Measurements from ENCODE around the gene OR4E1.
A peak's percentile ranks its signal among the peaks of the same experiment; 100 is the strongest.
"Not testable (repeated sequence)": the region's sequence is repeated elsewhere in the genome, so short reads cannot be mapped to it uniquely, and the experiment has no call there.

The OR4E1 gene, protein sequence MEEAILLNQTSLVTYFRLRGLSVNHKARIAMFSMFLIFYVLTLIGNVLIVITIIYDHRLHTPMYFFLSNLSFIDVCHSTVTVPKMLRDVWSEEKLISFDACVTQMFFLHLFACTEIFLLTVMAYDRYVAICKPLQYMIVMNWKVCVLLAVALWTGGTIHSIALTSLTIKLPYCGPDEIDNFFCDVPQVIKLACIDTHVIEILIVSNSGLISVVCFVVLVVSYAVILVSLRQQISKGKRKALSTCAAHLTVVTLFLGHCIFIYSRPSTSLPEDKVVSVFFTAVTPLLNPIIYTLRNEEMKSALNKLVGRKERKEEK

DNA sequence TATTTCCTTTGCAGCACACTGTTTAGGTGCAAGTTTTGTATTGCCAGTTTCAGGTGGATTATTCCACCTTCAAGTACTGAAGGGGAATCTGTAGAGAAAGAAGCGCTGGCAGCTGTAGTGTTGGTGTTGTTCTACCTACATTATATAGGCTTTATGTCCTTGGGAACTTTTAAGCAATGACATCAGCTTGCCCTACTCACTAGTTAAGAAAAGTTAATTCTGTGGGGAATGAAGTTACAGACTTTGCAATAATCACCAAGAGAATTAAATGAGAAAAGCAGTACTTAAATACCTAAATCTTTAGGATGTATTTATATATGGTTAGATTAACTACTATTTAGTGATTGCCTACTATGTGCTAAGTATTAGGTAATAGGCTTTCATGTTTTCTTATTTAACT lies at the start of gene OR4E1:
OR4E1 (minus strand) TSS at position 101 of the 400 bp plus-strand sequence. CDS start 2,883 bp downstream, outside the sequence.
- no peak for DNase-seq (ENCODE audit: low read depth)

DNA sequence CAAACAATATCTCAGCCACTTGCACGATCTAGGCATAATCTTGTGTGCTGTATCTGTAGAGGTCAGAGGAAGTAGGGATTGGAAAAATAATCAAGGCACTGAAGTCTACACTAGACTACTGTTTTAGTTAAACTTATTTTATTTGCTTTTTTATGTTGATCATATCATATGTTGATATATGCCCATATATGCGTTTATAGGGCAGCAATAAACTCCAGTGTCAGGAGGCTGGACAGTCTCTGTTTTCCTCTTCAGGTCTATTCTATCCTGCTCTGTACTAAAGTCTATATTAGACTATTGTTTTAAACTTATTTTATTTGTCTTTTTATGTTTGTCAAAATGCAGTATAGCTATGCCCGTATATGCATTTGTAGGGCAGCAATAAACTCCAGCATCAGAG lies 47.9 kb upstream of the OR4E1 start:
- no peak for DNase-seq (ENCODE audit: low read depth)

DNA sequence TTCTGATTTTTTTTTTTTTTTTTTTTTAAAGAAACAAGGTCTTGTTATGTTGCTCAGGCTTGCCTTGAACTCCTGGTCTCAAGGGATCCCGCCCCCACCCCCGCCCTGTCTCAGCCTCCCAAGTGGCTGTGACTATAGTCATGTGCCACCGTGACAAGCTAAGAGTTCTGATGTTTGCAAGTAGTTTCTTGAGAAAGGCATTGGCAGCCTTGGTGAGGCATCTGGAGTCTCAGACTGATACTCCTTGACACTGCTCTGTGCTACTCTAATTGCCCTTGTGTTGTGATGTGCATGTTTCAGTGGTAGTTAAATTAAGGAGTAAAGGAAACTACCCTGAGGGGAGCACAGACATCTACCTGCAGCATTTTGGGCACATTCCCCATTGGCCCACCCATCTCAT lies 46.2 kb upstream of the OR4E1 start:
- DNase-seq (ENCODE audit: low read depth) = no peak

DNA sequence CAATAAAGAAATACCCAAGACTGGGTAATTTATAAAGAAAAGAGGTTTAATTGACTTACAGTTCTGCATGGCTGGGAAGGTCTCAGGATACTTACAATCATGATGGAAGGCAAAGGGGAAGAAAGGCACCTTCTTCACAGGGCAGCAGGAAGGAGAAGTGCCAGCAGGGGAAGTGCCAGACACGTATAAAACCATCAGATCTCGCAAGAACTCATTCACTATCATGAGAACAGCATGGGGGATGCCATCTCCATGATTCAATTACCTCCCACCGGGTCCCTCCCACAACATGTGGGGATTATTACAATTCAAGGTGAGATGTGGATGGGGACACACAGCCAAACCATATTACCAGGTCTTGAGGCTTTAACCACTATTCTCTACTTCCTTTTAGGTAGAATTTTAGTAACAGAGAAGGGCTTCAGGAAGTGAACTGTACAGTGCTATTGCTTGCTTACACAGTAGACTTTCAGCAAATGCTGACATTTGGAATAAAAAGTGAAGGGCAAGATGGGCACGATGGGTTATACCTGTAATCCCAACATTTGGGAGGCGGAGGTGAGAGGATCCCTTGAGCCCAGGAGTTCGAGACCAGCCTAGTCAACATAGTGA lies 40.8 kb upstream of the OR4E1 start:
- no peak for DNase-seq (ENCODE audit: low read depth)

DNA sequence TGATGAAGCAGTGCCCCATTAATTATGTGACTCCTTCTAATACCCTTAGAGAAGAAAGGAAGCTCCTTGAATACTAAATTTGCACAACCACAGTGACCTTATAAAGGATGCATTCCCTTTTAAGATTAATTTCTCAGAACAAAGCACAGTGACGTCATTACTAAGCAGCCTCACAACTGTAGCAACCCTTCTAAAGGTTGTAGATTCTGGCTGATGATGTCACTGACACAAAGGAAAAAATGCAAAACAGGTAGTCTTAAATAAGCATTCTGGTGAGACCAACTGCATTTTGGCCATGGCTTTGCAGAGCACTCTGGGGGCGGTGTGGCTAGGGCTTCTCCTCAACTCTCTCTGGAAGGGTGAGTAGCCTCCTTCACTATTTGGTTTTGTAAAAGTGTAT lies 38.4 kb upstream of the OR4E1 start:
- DNase-seq (ENCODE audit: low read depth) = no peak

DNA sequence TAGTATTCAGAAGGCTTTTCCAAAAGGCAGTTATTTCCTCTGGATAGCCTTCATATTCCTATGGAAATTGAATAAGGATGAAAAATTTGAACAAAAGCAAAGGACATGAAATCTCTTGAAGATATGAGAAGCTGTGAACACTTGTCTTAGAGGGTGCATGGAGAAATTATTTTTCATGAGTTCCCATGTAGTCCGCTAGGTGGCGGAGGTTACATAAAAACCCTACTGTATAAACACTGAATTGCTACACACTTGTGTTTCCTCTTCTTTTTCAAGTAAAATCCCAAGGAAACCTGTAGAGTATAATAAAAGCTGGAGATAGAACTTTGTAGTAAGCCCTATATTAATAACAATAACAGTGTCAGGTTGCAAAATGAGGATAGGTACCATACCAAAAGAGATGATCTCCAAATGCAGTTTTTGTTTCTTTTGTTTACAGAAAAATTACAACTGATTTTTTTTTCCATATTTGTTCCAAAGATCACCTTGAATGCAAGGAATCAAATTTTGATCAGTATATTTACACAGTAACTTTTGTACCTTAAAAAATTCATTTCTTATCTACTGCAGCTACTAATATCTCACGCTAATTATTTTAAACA lies 37.8 kb upstream of the OR4E1 start:
- peak; percentile 66 for DNase-seq (ENCODE audit: low read depth)

DNA sequence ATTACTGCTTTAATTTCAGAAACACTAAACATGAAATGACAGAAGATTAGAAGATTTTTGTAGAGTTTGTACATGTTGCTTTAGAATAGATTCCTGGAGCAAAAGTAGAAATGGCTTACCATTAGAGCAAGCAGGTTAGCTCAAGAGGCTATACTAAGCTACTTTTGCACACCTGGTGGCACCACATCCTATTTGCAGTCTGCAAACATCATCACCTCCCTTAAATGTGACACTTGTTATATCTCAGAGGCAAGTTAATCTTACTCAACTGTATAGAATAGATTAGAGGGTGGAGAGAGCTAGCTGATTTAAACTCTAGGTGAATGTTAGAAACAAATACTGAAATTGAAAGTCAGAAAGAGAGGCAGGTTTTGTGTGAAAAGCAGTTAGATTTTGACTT lies 30.7 kb upstream of the OR4E1 start:
- DNase-seq (ENCODE audit: low read depth) = no peak

DNA sequence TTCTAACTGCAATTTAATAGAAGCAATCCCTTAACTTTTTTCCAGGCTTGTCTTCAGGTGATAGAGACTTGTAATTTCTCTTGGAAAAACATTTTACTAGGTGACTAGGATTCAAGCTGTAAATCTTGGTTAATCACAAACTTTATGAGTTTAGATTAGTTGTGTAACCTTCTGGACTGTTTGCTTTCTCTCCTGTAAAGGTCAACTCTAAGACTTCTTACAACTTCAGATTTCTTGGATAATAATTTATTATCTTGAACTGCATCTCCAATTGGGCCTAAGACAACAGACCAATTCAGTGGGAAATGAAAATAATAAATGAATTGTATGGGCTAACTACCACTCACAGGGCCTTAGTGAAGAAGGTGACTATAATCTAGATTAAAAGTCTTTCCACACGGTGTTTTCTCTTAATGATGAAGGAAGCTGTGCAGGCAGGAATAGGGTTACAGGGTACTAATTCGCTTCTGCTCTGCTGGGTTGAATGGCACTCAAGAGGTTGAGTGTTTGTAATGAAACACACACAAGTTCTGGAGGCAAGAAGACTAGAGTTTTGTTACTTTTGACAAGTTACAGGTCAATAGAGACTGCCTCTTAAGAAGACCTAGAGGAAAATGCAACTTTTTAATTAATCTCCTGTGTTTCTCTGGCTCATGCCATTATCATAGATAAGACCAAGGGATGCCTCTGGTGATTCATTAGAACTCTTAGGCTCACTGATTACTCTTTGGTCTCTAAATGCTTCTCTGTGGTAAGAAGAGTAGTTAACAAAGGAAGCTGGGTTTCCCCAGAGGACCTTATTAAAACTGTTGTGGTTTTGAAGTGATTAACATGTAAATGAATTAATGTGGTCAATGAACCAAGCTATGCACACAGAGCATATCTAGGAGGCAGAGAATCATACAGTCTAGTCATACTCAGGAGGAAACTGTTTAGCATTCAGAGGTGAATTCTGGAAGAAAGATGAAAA lies 30.0 kb upstream of the OR4E1 start:
- DNase-seq (ENCODE audit: low read depth) = no peak

DNA sequence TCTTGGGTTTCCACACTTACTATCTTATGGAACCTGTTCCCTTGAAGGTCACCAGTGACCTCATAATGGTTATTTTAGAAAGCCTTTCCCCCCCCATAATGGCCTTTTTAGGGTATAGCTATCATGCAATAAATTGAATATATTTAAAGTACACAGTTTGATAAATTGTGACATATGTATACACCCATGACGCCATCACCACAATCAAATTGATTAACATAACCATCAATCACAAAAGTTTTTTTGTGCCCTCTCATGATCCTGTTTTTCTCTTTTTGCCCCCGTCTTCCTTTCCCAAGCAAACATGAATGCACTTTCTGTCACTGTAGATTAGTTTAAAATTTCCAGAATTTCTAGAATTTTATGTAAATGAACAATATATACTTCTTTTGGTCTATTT lies 28.7 kb upstream of the OR4E1 start:
- no peak for DNase-seq (ENCODE audit: low read depth)

DNA sequence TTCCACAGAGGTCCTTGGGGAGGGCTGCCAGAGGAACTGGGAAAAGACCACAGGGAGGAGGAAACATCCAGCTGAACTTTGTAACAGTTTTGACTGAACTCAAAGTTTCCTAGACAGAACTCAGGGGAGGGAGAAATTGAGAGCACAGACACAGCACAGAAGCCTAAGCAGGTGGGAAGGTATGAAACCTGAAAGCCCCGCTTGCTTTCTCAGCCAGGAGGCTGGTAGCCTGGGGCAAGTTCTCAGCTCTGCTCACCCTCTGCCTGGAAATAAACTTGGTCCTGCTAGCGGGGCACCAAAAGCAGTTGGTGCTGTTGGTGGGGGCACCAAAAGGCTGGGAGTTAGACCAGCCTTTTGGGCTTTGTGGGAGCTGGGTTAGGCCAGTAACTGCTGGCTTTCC lies 25.9 kb upstream of the OR4E1 start:
- no peak for DNase-seq (ENCODE audit: low read depth)

DNA sequence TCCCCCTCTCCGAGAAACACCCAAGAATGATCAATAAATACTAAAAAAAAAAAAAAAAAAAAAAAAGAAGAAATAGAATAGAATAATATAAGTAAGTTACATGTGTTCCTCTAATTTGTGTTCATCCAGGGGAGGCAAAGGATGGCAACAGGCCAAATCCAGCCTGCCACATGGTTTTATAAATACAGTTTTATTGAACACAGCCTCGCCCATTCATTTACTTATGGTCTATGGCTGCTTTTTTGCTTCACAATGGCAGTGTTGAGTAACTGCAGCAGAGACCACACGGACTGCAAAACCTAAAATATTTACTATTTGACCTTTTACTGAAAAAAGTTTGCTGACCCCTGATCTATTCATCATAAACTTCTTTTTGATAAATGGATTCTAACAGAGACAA lies 24.9 kb upstream of the OR4E1 start:
- not testable (repeated sequence) for DNase-seq (ENCODE audit: low read depth)

DNA sequence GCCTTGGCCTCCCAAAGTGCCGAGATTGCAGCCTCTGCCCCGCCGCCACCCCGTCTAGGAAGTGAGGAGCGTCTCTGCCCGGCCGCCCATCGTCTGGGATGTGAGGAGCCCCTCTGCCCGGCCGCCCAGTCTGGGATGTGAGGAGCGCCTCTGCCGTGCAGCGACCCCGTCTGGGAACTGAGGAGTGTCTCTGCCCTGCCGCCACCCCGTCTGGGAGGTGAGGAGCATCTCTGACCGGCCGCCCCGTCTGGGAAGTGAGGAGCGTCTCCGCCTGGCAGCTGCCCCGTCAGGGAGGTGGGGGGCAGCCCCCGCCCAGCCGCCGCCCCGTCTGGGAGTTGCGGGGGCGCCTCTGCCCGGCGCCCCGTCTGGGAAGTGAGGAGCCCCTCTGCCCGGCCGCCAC lies 24.0 kb upstream of the OR4E1 start:
- not testable (repeated sequence) for DNase-seq (ENCODE audit: low read depth)

DNA sequence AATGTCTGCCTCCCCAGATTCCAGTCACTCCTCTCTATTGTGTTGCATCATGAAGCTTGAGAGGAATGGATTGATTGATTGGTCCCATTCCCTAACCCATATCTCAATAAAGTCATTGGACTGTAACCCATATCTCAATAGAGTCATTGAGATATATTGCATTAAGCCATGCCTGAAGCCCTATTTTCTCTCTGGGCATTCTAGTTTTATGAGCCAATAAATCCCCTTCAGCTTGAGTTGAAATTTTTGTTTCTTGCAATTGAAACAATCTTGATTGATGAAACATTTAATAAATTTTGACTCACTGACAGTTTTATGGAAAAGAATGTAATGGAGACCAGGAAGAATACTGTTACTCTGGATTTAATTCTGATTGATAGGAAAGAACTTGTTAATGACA lies 20.8 kb upstream of the OR4E1 start:
- DNase-seq (ENCODE audit: low read depth) = no peak

DNA sequence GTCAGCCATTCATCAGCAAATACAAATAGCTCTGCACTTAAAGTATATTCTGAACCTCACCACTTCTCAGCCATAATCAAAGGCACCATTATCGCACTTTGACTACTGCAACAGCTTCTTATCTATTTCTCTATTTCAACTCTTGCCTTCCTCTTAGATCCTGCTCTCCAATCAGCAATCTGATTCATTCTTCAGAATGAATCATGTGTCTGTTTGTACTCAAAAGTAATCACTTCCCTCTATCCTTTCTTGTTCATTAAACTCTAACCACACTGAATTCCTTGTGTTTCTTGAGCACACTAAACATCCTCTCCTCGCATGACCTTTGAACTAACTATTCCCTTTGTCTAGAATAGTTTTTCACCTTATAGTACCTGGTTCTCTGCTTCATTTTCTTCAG lies 12.8 kb upstream of the OR4E1 start:
- peak; percentile 24 for DNase-seq (ENCODE audit: low read depth)

DNA sequence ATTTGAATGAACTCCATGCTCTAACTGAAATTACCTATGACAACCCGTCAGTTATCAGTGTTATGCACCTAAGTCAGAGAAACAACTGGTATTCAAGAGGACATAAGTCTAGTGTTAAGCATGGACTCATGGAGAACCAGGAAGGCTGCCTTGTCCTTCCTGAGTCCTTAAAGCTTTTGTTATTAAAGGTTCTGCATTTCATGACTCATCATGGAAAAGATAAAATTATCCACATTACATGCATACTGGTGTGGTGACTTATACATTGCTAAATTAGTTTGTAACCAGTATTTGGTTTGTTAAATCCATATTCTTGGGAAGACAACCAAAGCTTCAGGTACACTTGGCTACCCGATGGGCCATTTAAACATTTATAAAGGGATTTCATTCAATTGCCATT lies 6.5 kb upstream of the OR4E1 start:
- DNase-seq (ENCODE audit: low read depth) = peak; percentile 86

DNA sequence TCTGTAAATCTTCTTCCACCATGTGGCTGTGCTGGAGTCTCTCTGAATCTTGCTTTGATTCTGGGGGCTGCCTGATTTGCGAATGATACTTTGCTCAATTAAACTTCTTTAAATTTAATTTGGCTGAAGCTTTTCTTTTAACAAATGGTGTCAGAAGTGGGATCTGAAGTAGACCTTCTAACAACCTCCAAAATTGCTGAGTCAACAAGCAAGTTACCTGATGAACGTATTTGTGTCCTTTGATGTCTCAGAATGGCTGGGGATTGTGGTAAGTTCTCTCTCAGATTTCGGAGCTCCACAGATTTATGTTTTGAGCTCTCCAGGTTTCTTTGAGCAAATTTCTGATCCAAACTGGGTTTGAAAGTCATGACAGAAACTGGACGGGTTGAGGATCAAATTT lies 1.9 kb upstream of the OR4E1 start:
- no peak for DNase-seq (ENCODE audit: low read depth)

DNA sequence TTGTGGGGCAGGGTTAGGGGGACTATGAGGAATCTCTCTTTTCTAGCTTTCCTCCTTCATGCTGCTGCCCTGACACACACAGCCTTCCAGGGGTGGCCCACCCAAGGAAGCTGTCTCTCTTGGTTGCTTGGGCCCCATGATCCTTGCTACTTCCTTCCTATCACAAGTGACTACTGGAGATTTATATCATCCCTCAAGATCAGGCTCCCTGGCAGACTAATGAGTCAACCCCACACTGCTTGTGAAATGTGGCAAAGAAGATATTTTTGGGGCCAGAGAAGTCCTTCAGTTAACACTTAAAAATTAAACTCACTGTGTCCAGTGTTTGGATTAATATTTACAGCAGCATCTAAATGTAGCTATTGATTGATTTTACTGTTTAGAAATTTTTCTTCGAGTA lies 1.5 kb downstream of the OR4E1 start:
- DNase-seq (ENCODE audit: low read depth) = peak; percentile 64

DNA sequence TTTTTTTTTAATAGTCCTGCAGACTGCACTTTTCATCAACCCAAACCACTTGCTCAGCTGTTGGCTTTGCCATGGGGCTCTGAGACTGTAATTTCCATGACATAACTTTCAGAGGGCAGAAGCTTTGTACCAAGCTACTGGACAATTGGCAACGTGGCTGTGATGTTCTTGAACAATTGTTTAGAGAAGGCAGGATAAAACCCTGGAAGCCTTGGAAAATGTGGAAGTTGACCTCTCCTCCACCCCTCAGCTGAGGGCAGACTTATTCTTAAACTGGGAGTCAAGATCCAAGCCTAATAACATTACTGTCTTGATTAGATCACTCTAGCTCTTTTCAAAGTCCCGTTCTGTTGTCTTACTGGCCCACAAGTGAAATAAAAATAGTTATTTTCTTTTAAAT lies 2.2 kb downstream of the OR4E1 start:
- no peak for DNase-seq (ENCODE audit: low read depth)

DNA sequence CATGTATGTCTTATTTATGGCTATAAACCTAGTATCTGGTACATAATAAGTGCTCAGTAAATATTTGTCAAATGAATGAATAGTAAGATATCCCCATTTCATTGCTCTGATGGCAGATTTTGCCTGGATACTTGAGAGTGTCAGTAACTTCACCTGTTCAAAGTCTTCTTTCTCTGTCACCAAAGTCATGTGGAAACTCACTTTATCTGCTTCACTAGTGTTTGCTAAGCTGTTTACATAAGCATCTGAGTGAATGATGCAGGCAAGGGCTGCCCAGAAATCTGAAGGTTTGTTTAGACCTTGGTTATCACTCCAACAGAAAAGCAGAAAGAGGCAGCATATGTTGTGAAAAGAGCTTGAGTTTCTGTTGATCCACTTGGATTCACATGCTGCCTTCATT lies 4.3 kb downstream of the OR4E1 start:
- no peak for DNase-seq (ENCODE audit: low read depth)

DNA sequence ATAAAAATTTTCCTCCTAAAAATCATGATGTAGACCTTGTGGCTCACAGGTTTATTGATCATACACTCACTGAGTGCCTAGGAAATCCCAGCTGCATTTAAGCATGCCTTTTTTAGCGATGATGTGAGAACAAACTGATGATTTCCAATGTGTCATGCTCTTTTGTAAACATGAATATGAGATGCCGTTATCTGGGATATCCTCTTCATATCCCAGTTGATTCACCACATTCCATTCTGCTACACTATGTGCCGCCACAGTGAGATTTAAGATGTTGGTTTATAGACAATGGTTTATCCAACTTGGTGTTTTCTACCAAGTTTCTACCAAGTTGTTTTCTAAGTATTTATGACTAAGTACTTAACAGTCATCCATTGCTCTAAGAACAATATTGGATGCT lies 5.2 kb downstream of the OR4E1 start:
- peak; percentile 93 for DNase-seq (ENCODE audit: low read depth)

DNA sequence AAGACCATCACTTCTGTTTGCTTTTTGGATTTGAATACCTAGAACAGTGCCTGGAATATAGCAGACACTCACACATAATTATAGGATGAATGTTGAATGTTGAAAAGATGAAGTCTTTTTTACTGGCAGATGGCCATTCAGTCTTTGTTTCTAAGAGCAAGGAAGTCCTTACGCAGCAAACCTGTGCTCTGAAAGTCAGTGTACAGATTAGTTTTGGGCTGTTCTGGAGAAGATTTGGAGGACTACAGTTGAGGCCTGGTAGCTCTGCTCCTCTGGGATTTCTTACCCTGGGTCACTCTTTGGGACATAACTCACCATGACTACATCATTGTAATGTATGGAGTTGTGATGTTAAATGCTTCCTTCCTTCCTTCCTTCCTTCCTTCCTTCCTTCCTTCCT lies 16.6 kb downstream of the OR4E1 start:
- no peak for DNase-seq (ENCODE audit: low read depth)

DNA sequence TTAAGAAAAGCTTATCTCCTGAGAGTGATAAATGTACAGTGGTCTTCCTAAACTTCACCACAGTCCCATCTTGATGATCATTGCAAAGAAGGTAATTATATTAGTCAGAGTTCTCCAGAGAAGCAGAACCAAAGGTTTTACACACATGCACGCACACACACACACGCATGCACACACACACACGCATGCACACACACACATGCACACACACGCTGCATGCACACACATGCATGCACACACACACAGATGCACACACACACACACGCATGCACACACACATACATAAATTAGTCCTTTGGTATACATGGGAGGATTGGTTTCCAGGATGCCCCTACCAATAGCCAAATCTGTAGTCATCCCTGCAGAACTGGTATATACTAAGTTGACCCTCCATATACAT lies 19.4 kb downstream of the OR4E1 start:
- no peak for DNase-seq (ENCODE audit: low read depth)
